ENCODE results near the gene ZNF559.
"Not testable (repeated sequence)": the region's sequence is repeated elsewhere in the genome, so short reads cannot be mapped to it uniquely, and the experiment has no call there.

ZNF559 gene

GRCh38 chr19:9323919-9324583 lies at the start of gene ZNF559:
Gene ZNF559 (plus strand): TSS chr19:9324179. CDS start chr19:9338550, 14,371 bp downstream.
- peak; percentile 96 for DNase-seq

GRCh38 chr19:9283485-9283884 lies 40.5 kb upstream of the ZNF559 start:
- DNase-seq: not testable (repeated sequence)

- no peak for DNase-seq
Measured at GRCh38 chr19:9289231-9289884, 34.6 kb upstream of the ZNF559 start.

- DNase-seq: no peak
Measured at GRCh38 chr19:9295411-9295849, 28.5 kb upstream of the ZNF559 start.

- DNase-seq: no peak
Measured at GRCh38 chr19:9296336-9296735, 27.6 kb upstream of the ZNF559 start.

- DNase-seq: no peak
Measured at GRCh38 chr19:9306443-9306842, 17.5 kb upstream of the ZNF559 start.

- DNase-seq: no peak
Measured at GRCh38 chr19:9308091-9308770, 15.7 kb upstream of the ZNF559 start.

- DNase-seq: peak; percentile 98
Measured at GRCh38 chr19:9309139-9309973, 14.6 kb upstream of the ZNF559 start, which contains the start of gene ZNF699. Gene ZNF699 (minus strand): TSS chr19:9309838. CDS start chr19:9305119, 4,719 bp downstream.

GRCh38 chr19:9309974-9310446 lies 14.0 kb upstream of the ZNF559 start:
- no peak for DNase-seq

GRCh38 chr19:9313756-9314155 lies 10.2 kb upstream of the ZNF559 start:
- no peak for DNase-seq

GRCh38 chr19:9321338-9321737 lies 2.6 kb upstream of the ZNF559 start:
- no peak for DNase-seq

- not testable (repeated sequence) for DNase-seq
Measured at GRCh38 chr19:9321756-9322155, 2.2 kb upstream of the ZNF559 start.

- not testable (repeated sequence) for DNase-seq
Measured at GRCh38 chr19:9322201-9322600, 1.8 kb upstream of the ZNF559 start.

- peak; percentile 77 for DNase-seq
Measured at GRCh38 chr19:9323557-9323918, 441 bp upstream of the ZNF559 start.

- DNase-seq: no peak
Measured at GRCh38 chr19:9324584-9324962, 594 bp downstream of the ZNF559 start.

- DNase-seq: no peak
Measured at GRCh38 chr19:9329999-9330398, 6.0 kb downstream of the ZNF559 start.

GRCh38 chr19:9342610-9343304 lies 18.8 kb downstream of the ZNF559 start:
- no peak for DNase-seq

- DNase-seq: no peak
Measured at GRCh38 chr19:9345005-9345404, 21.0 kb downstream of the ZNF559 start.

GRCh38 chr19:9348253-9348652 lies 24.3 kb downstream of the ZNF559 start:
- no peak for DNase-seq

GRCh38 chr19:9348671-9349070 lies 24.7 kb downstream of the ZNF559 start:
- no peak for DNase-seq

GRCh38 chr19:9352505-9352904 lies 28.5 kb downstream of the ZNF559 start:
- no peak for DNase-seq

- no peak for DNase-seq
Measured at GRCh38 chr19:9353011-9353410, 29.0 kb downstream of the ZNF559 start.
